RKO (cell line): ENCODE data around the gene MTR.

Experiments
- DNase-seq: peaks from one replicate; pipeline ENCODE4 v3.0.0-alpha.2; 2016; ENCODE audit warnings: low spot score

Gene MTR

GRCh38 chr1:236952246-236953003 is 157.3 kb downstream of the MTR start:
- DNase-seq: no peak

- DNase-seq: no peak
Measured at GRCh38 chr1:236953151-236953700, 158.1 kb downstream of the MTR start.
